H1 (cell line): ENCODE data around the gene PCDHB5. TPM values are rescaled to one million over a fixed set of nuclear protein-coding genes. Genes with fewer than 3 reads are reported as not detected.

Source experiments
- CTCF ChIA-PET: fragments of 300-600 bp; sonication (Branson Sonifier 250); formaldehyde crosslinking; loops from one replicate; lab custom pipeline; 2021; ENCODE audit not compliant: partially characterized antibody; lab: Charles Lee
- POLR2A ChIA-PET: fragments of 300-600 bp; sonication (Branson Sonifier 250); formaldehyde crosslinking; loops from one replicate; lab custom pipeline; 2021; ENCODE audit warnings: inconsistent platforms; ENCODE audit not compliant: partially characterized antibody; lab: Charles Lee
- DNase-seq, 2 experiments: peaks; one replicate each; pipeline versions ENCODE4 v3.0.0 to v3.0.0-alpha.2; 2010 to 2022; ENCODE audit warnings: low spot score in 2 of 2, low read depth in 1 of 2, mixed read lengths in 1 of 2
- FAIRE-seq: peaks from 2 replicates; lab custom pipeline; 2011; peaks lifted over from hg19 to GRCh38; lab: Jason Lieb, UNC
- H2AFZ ChIP-seq: 2 replicates; pipeline ENCODE4 v1.8.1; 2012; ENCODE audit warnings: low read length, inconsistent platforms
- H2AK5ac ChIP-seq: 2 replicates; pipeline ENCODE4 v1.6.1; 2013; ENCODE audit warnings: low read depth, low read length
- H2BK120ac ChIP-seq: replicated peaks from 2 replicates; pipeline ENCODE3; 2013; ENCODE audit warnings: low read depth, low read length, inconsistent platforms
- H2BK12ac ChIP-seq: 2 replicates; pipeline ENCODE4 v1.6.1; 2013; ENCODE audit warnings: low read depth, low read length
- H2BK15ac ChIP-seq: 2 replicates; pipeline ENCODE4 v1.6.1; 2013; ENCODE audit warnings: low read length
- H2BK20ac ChIP-seq: 2 replicates; pipeline ENCODE4 v1.6.1; 2013; ENCODE audit warnings: low read length
- H2BK5ac ChIP-seq: 2 replicates; pipeline ENCODE4 v1.6.1; 2013; ENCODE audit warnings: low read depth, low read length
- H3K14ac ChIP-seq: 2 replicates; pipeline ENCODE4 v1.6.1; 2013; ENCODE audit warnings: inconsistent platforms; ENCODE audit not compliant: insufficient read length
- H3K18ac ChIP-seq: 2 replicates; pipeline ENCODE4 v1.6.1; 2013; ENCODE audit warnings: low read length; ENCODE audit errors: extremely low read depth
- H3K23ac ChIP-seq: 2 replicates; pipeline ENCODE4 v1.6.1; 2013; ENCODE audit warnings: inconsistent platforms; ENCODE audit not compliant: insufficient read length
- H3K23me2 ChIP-seq: 2 replicates; pipeline ENCODE4 v1.6.1; 2013; ENCODE audit warnings: low read depth, low read length
- H3K27ac ChIP-seq: 2 replicates; pipeline ENCODE4 v1.6.1; 2011; ENCODE audit warnings: low read depth, low read length, inconsistent platforms
- H3K27me3 ChIP-seq, 4 experiments: replicated peaks in 1 of 4; 1 replicate in 1 of 4; 2 replicates in 3 of 4; pipeline versions ENCODE4 v1.6.1 to v1.8.1; 2011 to 2013; ENCODE audit warnings: low read length in 3 of 4, mild to moderate bottlenecking in 3 of 4, inconsistent platforms in 2 of 4, mixed read lengths in 2 of 4, moderate library complexity in 1 of 4; ENCODE audit not compliant: control insufficient read depth in 3 of 4, insufficient read depth in 3 of 4; ENCODE audit errors: extremely low read depth in 1 of 4
- H3K36me3 ChIP-seq, 4 experiments: 2 replicates each; pipeline versions ENCODE4 v1.6.1 to v1.8.1; 2011 to 2013; ENCODE audit warnings: mild to moderate bottlenecking in 4 of 4, low read length in 3 of 4, moderate library complexity in 2 of 4, control low read depth in 1 of 4, inconsistent platforms in 1 of 4; ENCODE audit not compliant: insufficient read depth in 4 of 4, control insufficient read depth in 2 of 4
- H3K4ac ChIP-seq: replicated peaks from 2 replicates; pipeline ENCODE3; 2013; ENCODE audit warnings: low read length, low read depth, mixed read lengths, inconsistent platforms; ENCODE audit not compliant: insufficient read length
- H3K4me1 ChIP-seq, 4 experiments: replicated peaks in 1 of 4; 1 replicate in 1 of 4; 2 replicates in 3 of 4; pipeline versions ENCODE4 v1.6.1 to v1.8.1; 2011 to 2013; ENCODE audit warnings: low read length in 3 of 4, inconsistent platforms in 2 of 4, mixed read lengths in 1 of 4; ENCODE audit not compliant: insufficient read depth in 4 of 4, control insufficient read depth in 3 of 4
- H3K4me2 ChIP-seq, 2 experiments: 2 replicates each; pipeline versions ENCODE4 v1.6.1 to v1.8.1; 2011 to 2013; ENCODE audit warnings: low read depth in 2 of 2, low read length in 2 of 2, control low read depth in 1 of 2, inconsistent platforms in 1 of 2, mild to moderate bottlenecking in 1 of 2; ENCODE audit not compliant: insufficient read depth in 1 of 2
- H3K4me3 ChIP-seq, 4 experiments: fragments of 200-600, 300-600 bp in 1 of 4; sonication (generic), shearing (Covaris generic), sonication (Bioruptor Twin) in 1 of 4; 2 replicates each; pipeline versions ENCODE4 v1.5.1 to v1.8.1; 2011 to 2016; ENCODE audit warnings: low read length in 4 of 4, low read depth in 3 of 4, control low read depth in 2 of 4, inconsistent platforms in 2 of 4, mild to moderate bottlenecking in 2 of 4, mixed read lengths in 1 of 4, moderate library complexity in 1 of 4; ENCODE audit not compliant: insufficient read depth in 2 of 4; ENCODE audit errors: extremely low read depth in 1 of 4
- H3K56ac ChIP-seq: replicated peaks from 2 replicates; pipeline ENCODE3; 2013; ENCODE audit warnings: low read depth, mild to moderate bottlenecking, mixed read lengths, low read length, inconsistent platforms; ENCODE audit not compliant: insufficient read length
- H3K79me1 ChIP-seq: 2 replicates; pipeline ENCODE4 v1.6.1; 2013; ENCODE audit warnings: low read depth, low read length, control low read depth
- H3K79me2 ChIP-seq, 2 experiments: 2 replicates each; pipeline versions ENCODE4 v1.6.1 to v1.8.1; 2012 to 2013; ENCODE audit warnings: low read length in 2 of 2, mild to moderate bottlenecking in 2 of 2, inconsistent platforms in 1 of 2; ENCODE audit not compliant: insufficient read depth in 2 of 2, control insufficient read depth in 1 of 2
- H3K9ac ChIP-seq, 4 experiments: replicated peaks in 1 of 4; 1 replicate in 1 of 4; 2 replicates in 3 of 4; pipeline versions ENCODE4 v1.6.1 to v1.8.1; 2011 to 2013; ENCODE audit warnings: low read depth in 3 of 4, low read length in 3 of 4, control low read depth in 2 of 4, mild to moderate bottlenecking in 2 of 4, moderate library complexity in 2 of 4, inconsistent platforms in 1 of 4; ENCODE audit errors: extremely low read depth in 1 of 4
- H3K9me3 ChIP-seq, 2 experiments: 2 replicates each; pipeline versions ENCODE4 v1.6.1 to v1.8.1; 2012 to 2013; ENCODE audit warnings: mild to moderate bottlenecking in 2 of 2, moderate library complexity in 2 of 2, control low read depth in 1 of 2, inconsistent platforms in 1 of 2, low read depth in 1 of 2, low read length in 1 of 2, mixed read lengths in 1 of 2; ENCODE audit not compliant: insufficient read depth in 2 of 2
- H4K20me1 ChIP-seq, 2 experiments: replicated peaks in 1 of 2; 2 replicates each; pipeline versions ENCODE3 to v1.8.1; 2011 to 2013; ENCODE audit warnings: inconsistent platforms in 2 of 2, low read length in 2 of 2, mild to moderate bottlenecking in 1 of 2; ENCODE audit not compliant: insufficient read depth in 2 of 2, control insufficient read depth in 1 of 2
- H4K5ac ChIP-seq: 2 replicates; pipeline ENCODE4 v1.6.1; 2013; ENCODE audit warnings: low read length, low read depth, mixed read lengths, inconsistent platforms; ENCODE audit not compliant: insufficient read length
- H4K8ac ChIP-seq: 2 replicates; pipeline ENCODE4 v1.8.0; 2013; ENCODE audit warnings: mild to moderate bottlenecking, moderate library complexity, low read length, inconsistent platforms; ENCODE audit not compliant: insufficient read depth; ENCODE audit errors: extremely low read depth
- H4K91ac ChIP-seq: replicated peaks from 2 replicates; pipeline ENCODE3; 2013; ENCODE audit warnings: low read length, mixed read lengths, inconsistent platforms; ENCODE audit not compliant: insufficient read length
- ATF2 ChIP-seq: IDR thresholded peaks from 2 replicates; pipeline ENCODE4 v1.6.1; 2012; ENCODE audit warnings: low read length, inconsistent platforms
- KDM4A ChIP-seq: IDR thresholded peaks from one replicate; pipeline ENCODE4 v1.7.1; 2012; ENCODE audit warnings: low read depth, mild to moderate bottlenecking, moderate library complexity, low read length, inconsistent platforms; ENCODE audit not compliant: severe bottlenecking
- KDM5A ChIP-seq: fragments of 200-600 bp; IDR thresholded peaks from 2 replicates; pipeline ENCODE4 v1.7.1; 2012; ENCODE audit warnings: mild to moderate bottlenecking, low read length, inconsistent platforms, mixed read lengths
- RNF2 ChIP-seq: fragments of 200-900, 300-1000 bp; sonication (generic); IDR thresholded peaks from 2 replicates; pipeline ENCODE4 v1.7.1; 2016; ENCODE audit warnings: borderline replicate concordance, low read depth, mild to moderate bottlenecking, antibody characterized with exemption, low read length; ENCODE audit not compliant: poor library complexity, severe bottlenecking; ENCODE audit errors: missing control alignments
- SIN3A ChIP-seq, 2 experiments: IDR thresholded peaks in 1 of 2; conservative IDR thresholded peaks in 1 of 2; 2 replicates each; pipeline ENCODE4 v1.6.1; 2011 to 2012; ENCODE audit warnings: low read length in 2 of 2, improper control_type of control experiment in 1 of 2, low read depth in 1 of 2, mild to moderate bottlenecking in 1 of 2
- TAF7 ChIP-seq: optimal IDR thresholded peaks from 2 replicates; pipeline ENCODE3; 2011; ENCODE audit warnings: low read depth, mild to moderate bottlenecking, inconsistent platforms, low read length, moderate library complexity, borderline replicate concordance
- WGBS, 2 experiments: shearing (Covaris generic) in 1 of 2; methylation state at CpG; one replicate each; pipeline versions ENCODE4 v1.1.6 to v1.1.7; 2013 to 2015; ENCODE audit warnings: low lambda C conversion rate in 2 of 2, mixed read lengths in 2 of 2, inconsistent platforms in 1 of 2, low coverage in 1 of 2, missing lambda C conversion rate in 1 of 2; ENCODE audit not compliant: insufficient replicate concordance in 2 of 2, insufficient coverage in 1 of 2, insufficient read length in 1 of 2; ENCODE audit errors: extremely low coverage in 1 of 2, missing lambda C conversion rate in 1 of 2; 5-methylcytosine and 5-hydroxymethylcytosine counted together
- polyA plus RNA-seq, 7 experiments: library from polyadenylated mRNA; depleted of rRNA in 3 of 7; stranded (reverse) in 5 of 7; unstranded in 2 of 7; fragments of >200 nt in 5 of 7; fragments of 200-250 nt in 2 of 7; gene quantifications; 1 replicate in 5 of 7; 2 replicates in 1 of 7; 4 replicates in 1 of 7; pipeline versions ENCODE4 v1.2.1 to v1.2.3, GENCODE V29; 2011 to 2013; ENCODE audit warnings: missing spikeins in 2 of 7, mixed read lengths in 2 of 7
- total RNA-seq: library from RNA; stranded (reverse); fragmentation: NEBNext Ultra II Directional; extraction: Animal tissue kit (Norgen Biotek cat#: 25700); gene quantifications from 2 replicates; pipeline ENCODE4 v1.2.1, GENCODE V29; 2021
- TF ChIP-seq, protein P1 (sequence below), 3 experiments: IDR thresholded peaks; 1 replicate in 2 of 3; 2 replicates in 1 of 3; pipeline versions ENCODE4 v1.5.1 to v1.6.1; 2011; ENCODE audit warnings: low read length in 3 of 3, mild to moderate bottlenecking in 3 of 3, inconsistent platforms in 2 of 3, low read depth in 1 of 3, moderate library complexity in 1 of 3; ENCODE audit not compliant: insufficient read depth in 1 of 3; ENCODE audit errors: control extremely low read depth in 1 of 3

Gene PCDHB5
- total and polyA plus RNA-seq, 2 of the 8 experiments (the other 6 are each of a cell fraction or from before 2014, with no cell fraction given) = 2.4 to 8.2 TPM

- Histone ChIP-seq H2BK120ac (no peak overlapping the region), H3K4me3 (peak overlapping the region in 2 of 4 experiments; percentile 32 to 39; a peak in 2 of 8 replicates), H4K5ac (no peak overlapping the region), H2BK12ac (no peak overlapping the region), H3K23ac (no peak overlapping the region), H3K4me1 (no peaks in the 10 kb centered on the region; a peak in 2 of 7 replicates), H3K9me3 (peaks cover 0 to 3% of the 10 kb centered on the region in 2 experiments; a peak in 1 of 4 replicates), H3K18ac (no peak overlapping the region), H3K27me3 (no peaks in the 10 kb centered on the region), H3K27ac (no peak overlapping the region), H3K36me3 (peaks cover 0 to 21% (median 3%) of the 10 kb centered on the region in 4 experiments; a peak in 3 of 8 replicates), H3K9ac (peak overlapping the region in 1 of 4 experiments; percentile 33; a peak in 2 of 7 replicates), H3K79me2 (peaks cover 0 to 10% of the 10 kb centered on the region in 2 experiments; a peak in 2 of 4 replicates), H4K91ac (no peak overlapping the region), H2BK15ac (no peak overlapping the region), H2AFZ (no peak overlapping the region), H3K23me2 (no peaks in the 10 kb centered on the region), H3K56ac (no peak overlapping the region), H3K14ac (no peak overlapping the region), H3K79me1 (no peaks in the 10 kb centered on the region), H4K20me1 (no peaks in the 10 kb centered on the region), H4K8ac (peak overlapping the region; percentile 57; the same call in 1 of the 2 replicates), H3K4me2 (peak overlapping the region in 1 of 2 experiments; percentile 56; a peak in 1 of 4 replicates), H2BK20ac (no peak overlapping the region), H3K4ac (no peak overlapping the region), H2AK5ac (no peak overlapping the region), H2BK5ac (no peak overlapping the region; the same call in 1 of the 2 replicates)
- FAIRE-seq (no peak), DNase-seq (no peak)
- POLR2A ChIA-PET = interaction anchor here (0.7 to 1.5 kb wide), 4 partner anchors 9 to 25 kb away, joined by 3 to 4 read pairs (median 4); partner anchors contain the start of gene PCDHB4
- CTCF ChIA-PET = interaction anchor here (0.7 to 1.6 kb wide), 16 partner anchors 8 to 463 kb away, joined by 3 to 15 read pairs (median 4); partner anchors contain the start of genes PCDHB16, PCDHB4, PCDHB5 and PCDHB6
- 87% methylated on average over 20 of the region's 20 CpGs; no CpG with 5 or more reads in 1 of the 2 experiments for WGBS, 2 experiments
- TF ChIP-seq KDM4A (no peak), TAF7 (no peak), RNF2 (no peak), KDM5A (no peak), ATF2 (no peak), SIN3A (conservative IDR thresholded peaks at IDR 0.05 in 1 of 2, IDR thresholded peaks at IDR 0.05 in 1 of 2; ENCODE audit: low read depth in 1 of 2, low read length in 2 of 2) (no peak)
- TF ChIP-seq, protein P1, sequence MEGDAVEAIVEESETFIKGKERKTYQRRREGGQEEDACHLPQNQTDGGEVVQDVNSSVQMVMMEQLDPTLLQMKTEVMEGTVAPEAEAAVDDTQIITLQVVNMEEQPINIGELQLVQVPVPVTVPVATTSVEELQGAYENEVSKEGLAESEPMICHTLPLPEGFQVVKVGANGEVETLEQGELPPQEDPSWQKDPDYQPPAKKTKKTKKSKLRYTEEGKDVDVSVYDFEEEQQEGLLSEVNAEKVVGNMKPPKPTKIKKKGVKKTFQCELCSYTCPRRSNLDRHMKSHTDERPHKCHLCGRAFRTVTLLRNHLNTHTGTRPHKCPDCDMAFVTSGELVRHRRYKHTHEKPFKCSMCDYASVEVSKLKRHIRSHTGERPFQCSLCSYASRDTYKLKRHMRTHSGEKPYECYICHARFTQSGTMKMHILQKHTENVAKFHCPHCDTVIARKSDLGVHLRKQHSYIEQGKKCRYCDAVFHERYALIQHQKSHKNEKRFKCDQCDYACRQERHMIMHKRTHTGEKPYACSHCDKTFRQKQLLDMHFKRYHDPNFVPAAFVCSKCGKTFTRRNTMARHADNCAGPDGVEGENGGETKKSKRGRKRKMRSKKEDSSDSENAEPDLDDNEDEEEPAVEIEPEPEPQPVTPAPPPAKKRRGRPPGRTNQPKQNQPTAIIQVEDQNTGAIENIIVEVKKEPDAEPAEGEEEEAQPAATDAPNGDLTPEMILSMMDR (IDR thresholded peaks at IDR 0.05; ENCODE audit: control extremely low read depth in 1 of 3, insufficient read depth in 1 of 3, low read depth in 1 of 3, low read length in 3 of 3) = no peak
Observed at GRCh38 chr5:141101059-141101458, 33.9 kb upstream of the PCDHB5 start.
